HG03060 (cell line): Measurements from ENCODE around the gene ADAP2.
"Not testable (repeated sequence)": the region's sequence is repeated elsewhere in the genome, so short reads cannot be mapped to it uniquely, and the experiment has no call there.

Experiments used
- ATAC-seq: cut with Tn5 transposase; IDR thresholded peaks from one replicate; pipeline ENCODE4 v1.9.1; 2021; ENCODE audit warnings: low read depth, moderate number of reproducible peaks; ENCODE audit not compliant: unreplicated experiment

The ADAP2 gene

GRCh38 chr17:30965686-30966085, 43.9 kb downstream of the ADAP2 start:
- ATAC-seq, result no peak

GRCh38 chr17:30967911-30968310, 46.2 kb downstream of the ADAP2 start:
- ATAC-seq, result not testable (repeated sequence)

- no peak for ATAC-seq
Observed at GRCh38 chr17:30969989-30970830, 48.5 kb downstream of the ADAP2 start.

- ATAC-seq, result no peak
Observed at GRCh38 chr17:30970831-30971567, 49.3 kb downstream of the ADAP2 start, which contains the start of gene RNF135. RNF135 (plus strand) TSS chr17:30971039; CDS start chr17:30971074, 35 bp downstream.

- no peak for ATAC-seq
Observed at GRCh38 chr17:30975042-30975820, 53.5 kb downstream of the ADAP2 start.

GRCh38 chr17:30979919-30980318, 58.2 kb downstream of the ADAP2 start:
- not testable (repeated sequence) for ATAC-seq

- ATAC-seq, result no peak
Observed at GRCh38 chr17:30981531-30982519, 60.1 kb downstream of the ADAP2 start.

GRCh38 chr17:30982855-30983254, 61.1 kb downstream of the ADAP2 start:
- no peak for ATAC-seq

GRCh38 chr17:30990458-30990857, 68.7 kb downstream of the ADAP2 start:
- no peak for ATAC-seq

- ATAC-seq, result no peak
Observed at GRCh38 chr17:30992551-30992950, 70.8 kb downstream of the ADAP2 start.

- no peak for ATAC-seq
Observed at GRCh38 chr17:30995347-30995746, 73.6 kb downstream of the ADAP2 start.

GRCh38 chr17:30996486-30996885, 74.7 kb downstream of the ADAP2 start:
- ATAC-seq, result no peak

- no peak for ATAC-seq
Observed at GRCh38 chr17:30997270-30997669, 75.5 kb downstream of the ADAP2 start.

- ATAC-seq, result no peak
Observed at GRCh38 chr17:30997842-30998241, 76.1 kb downstream of the ADAP2 start.

- no peak for ATAC-seq
Observed at GRCh38 chr17:31002047-31002446, 80.3 kb downstream of the ADAP2 start.

GRCh38 chr17:31003225-31003866, 81.6 kb downstream of the ADAP2 start:
- ATAC-seq, result no peak

GRCh38 chr17:31004160-31004559, 82.4 kb downstream of the ADAP2 start:
- no peak for ATAC-seq

GRCh38 chr17:31007695-31008373, 86.1 kb downstream of the ADAP2 start:
- no peak for ATAC-seq
